Activated T-cell treated with anti-CD3 and anti-CD28 coated beads, Interleukin-2, amount 50 U/mL, for 24 hours (primary cell): ENCODE results near the gene MTHFS.

ENCODE experiments used
- DNase-seq: peaks from one replicate; pipeline ENCODE4 v3.0.0-alpha.2; 2020
- H3K27ac Mint-ChIP-seq: 2 replicates; pipeline ENCODE4 v1.8.0; 2020; ENCODE audit warnings: mild to moderate bottlenecking, mixed read lengths
- H3K27me3 Mint-ChIP-seq: 2 replicates; pipeline ENCODE4 v1.8.0; 2020; ENCODE audit warnings: mixed read lengths
- H3K36me3 Mint-ChIP-seq: 2 replicates; pipeline ENCODE4 v1.8.0; 2020; ENCODE audit warnings: low read depth, mixed read lengths
- H3K4me1 Mint-ChIP-seq: 2 replicates; pipeline ENCODE4 v1.8.0; 2020; ENCODE audit warnings: low read depth, mixed read lengths
- H3K4me3 Mint-ChIP-seq: 2 replicates; pipeline ENCODE4 v1.8.0; 2020; ENCODE audit warnings: mild to moderate bottlenecking, moderate library complexity, mixed read lengths
- H3K9me3 Mint-ChIP-seq: 2 replicates; pipeline ENCODE4 v1.8.0; 2020; ENCODE audit warnings: mixed read lengths

Gene MTHFS

DNA sequence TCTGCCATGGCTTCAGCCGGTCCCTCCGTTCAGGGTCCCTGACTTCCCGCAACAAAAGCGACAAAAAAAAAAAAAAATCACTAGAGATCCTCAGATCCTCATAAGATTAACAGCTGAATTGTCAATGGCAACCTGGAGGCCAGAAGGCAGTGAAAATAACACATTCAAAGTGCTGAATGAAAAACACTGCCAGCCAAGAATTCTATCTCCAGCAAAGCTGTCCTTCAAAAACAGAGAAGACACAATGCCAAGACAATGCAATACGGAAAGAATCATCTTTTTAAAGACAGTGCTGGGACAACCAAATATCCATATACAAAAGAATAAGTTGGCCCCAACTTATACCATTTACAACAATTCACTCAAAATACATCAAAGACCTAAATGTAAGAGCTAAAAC lies 21.6 kb downstream of the MTHFS start:
- peaks cover 93% of the 10 kb centered on the region for H3K36me3 Mint-ChIP-seq

GRCh38 chr15:79874242-79874641 lies 22.6 kb downstream of the MTHFS start:
- no peak for DNase-seq
- peaks cover 24% of the 10 kb centered on the region for H3K4me1 Mint-ChIP-seq
- H3K4me3 Mint-ChIP-seq = no peak overlapping the region
- peaks cover 92% of the 10 kb centered on the region for H3K36me3 Mint-ChIP-seq
- H3K27me3 Mint-ChIP-seq = no peaks in the 10 kb centered on the region
- peaks cover 29% of the 10 kb centered on the region for H3K9me3 Mint-ChIP-seq
- H3K27ac Mint-ChIP-seq = no peak overlapping the region

More for the DNA sequence above, 21.6 kb downstream of the MTHFS start:
- H3K4me1 Mint-ChIP-seq = peaks cover 24% of the 10 kb centered on the region
- peaks cover 36% of the 10 kb centered on the region for H3K9me3 Mint-ChIP-seq
- no peak overlapping the region for H3K27ac Mint-ChIP-seq
- H3K27me3 Mint-ChIP-seq = no peaks in the 10 kb centered on the region
- no peak overlapping the region for H3K4me3 Mint-ChIP-seq
- DNase-seq = no peak

GRCh38 chr15:79872358-79873017 lies 24.3 kb downstream of the MTHFS start:
- H3K36me3 Mint-ChIP-seq = peaks cover 91% of the 10 kb centered on the region
- H3K27me3 Mint-ChIP-seq = no peaks in the 10 kb centered on the region
- H3K4me1 Mint-ChIP-seq = peaks cover 34% of the 10 kb centered on the region
- H3K27ac Mint-ChIP-seq = peak overlapping the region; percentile 55
- DNase-seq = no peak
- H3K4me3 Mint-ChIP-seq = no peak overlapping the region
- peaks cover 21% of the 10 kb centered on the region for H3K9me3 Mint-ChIP-seq

- Mint-ChIP-seq H3K27ac (no peak overlapping the region), H3K4me3 (no peak overlapping the region), H3K36me3 (peaks cover 86% of the 10 kb centered on the region), H3K27me3 (no peaks in the 10 kb centered on the region), H3K9me3 (no peaks in the 10 kb centered on the region), H3K4me1 (peaks cover 42% of the 10 kb centered on the region)
- no peak for DNase-seq
Observed at GRCh38 chr15:79868554-79868953, 28.3 kb downstream of the MTHFS start.

GRCh38 chr15:79863886-79864285 lies 32.9 kb downstream of the MTHFS start:
- Mint-ChIP-seq H3K9me3 (no peaks in the 10 kb centered on the region), H3K4me3 (no peak overlapping the region), H3K27me3 (no peaks in the 10 kb centered on the region), H3K36me3 (peaks cover 76% of the 10 kb centered on the region), H3K4me1 (peaks cover 43% of the 10 kb centered on the region), H3K27ac (no peak overlapping the region)
- DNase-seq = no peak

DNA sequence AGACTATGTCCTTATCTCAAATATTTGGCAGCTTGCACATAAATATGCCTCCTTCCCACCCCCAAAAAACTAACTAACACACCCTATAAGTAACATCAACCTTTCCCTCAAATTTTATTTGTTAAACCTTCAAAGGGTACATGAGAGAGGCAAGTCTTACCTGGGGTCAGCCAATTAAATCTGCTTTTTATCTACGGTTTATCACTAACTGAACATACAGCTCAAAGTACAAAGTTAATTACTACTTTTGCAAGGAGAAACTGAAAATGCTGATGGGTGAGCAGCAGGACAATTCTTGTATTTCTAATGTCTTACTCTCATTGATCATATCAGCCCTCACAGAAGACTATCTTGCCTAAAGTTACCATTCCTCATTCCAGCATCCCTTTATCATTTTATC lies 34.6 kb downstream of the MTHFS start:
- Mint-ChIP-seq H3K36me3 (peaks cover 63% of the 10 kb centered on the region), H3K4me1 (peaks cover 38% of the 10 kb centered on the region), H3K9me3 (no peaks in the 10 kb centered on the region), H3K4me3 (no peak overlapping the region), H3K27ac (no peak overlapping the region), H3K27me3 (no peaks in the 10 kb centered on the region)
- DNase-seq = no peak

- no peak overlapping the region for H3K4me3 Mint-ChIP-seq
- H3K4me1 Mint-ChIP-seq = peaks cover 36% of the 10 kb centered on the region
- H3K27me3 Mint-ChIP-seq = no peaks in the 10 kb centered on the region
- no peak overlapping the region for H3K27ac Mint-ChIP-seq
- peaks cover 56% of the 10 kb centered on the region for H3K36me3 Mint-ChIP-seq
- no peaks in the 10 kb centered on the region for H3K9me3 Mint-ChIP-seq
- DNase-seq = no peak
Observed at GRCh38 chr15:79860661-79861060, 36.2 kb downstream of the MTHFS start.

DNA sequence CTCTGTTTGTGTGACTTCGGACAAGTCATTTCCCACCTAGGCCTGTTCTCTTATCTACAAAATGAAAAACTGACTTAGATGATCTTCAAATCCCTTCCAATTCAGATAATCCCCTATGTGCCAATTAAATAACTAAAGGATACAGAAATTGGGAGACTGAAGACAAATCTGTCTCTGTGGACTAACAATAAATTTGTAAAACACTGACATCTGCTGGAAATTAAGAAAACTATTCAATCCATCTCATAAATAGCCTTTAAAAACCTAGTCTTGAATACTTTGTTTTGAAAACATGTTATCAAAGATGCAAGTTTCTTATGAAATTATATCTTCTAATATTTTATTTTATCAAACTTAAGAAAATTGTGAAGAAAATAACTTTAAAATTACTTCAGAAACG lies 38.3 kb downstream of the MTHFS start:
- H3K9me3 Mint-ChIP-seq = no peaks in the 10 kb centered on the region
- peaks cover 45% of the 10 kb centered on the region for H3K36me3 Mint-ChIP-seq
- no peak overlapping the region for H3K4me3 Mint-ChIP-seq
- H3K27ac Mint-ChIP-seq = no peak overlapping the region
- no peaks in the 10 kb centered on the region for H3K27me3 Mint-ChIP-seq
- no peak for DNase-seq
- H3K4me1 Mint-ChIP-seq = peaks cover 36% of the 10 kb centered on the region

GRCh38 chr15:79853492-79854328 lies 43.1 kb downstream of the MTHFS start:
- H3K4me3 Mint-ChIP-seq = no peak overlapping the region
- no peaks in the 10 kb centered on the region for H3K27me3 Mint-ChIP-seq
- H3K27ac Mint-ChIP-seq = no peak overlapping the region
- peaks cover 47% of the 10 kb centered on the region for H3K36me3 Mint-ChIP-seq
- H3K4me1 Mint-ChIP-seq = peaks cover 23% of the 10 kb centered on the region
- no peaks in the 10 kb centered on the region for H3K9me3 Mint-ChIP-seq
- DNase-seq = peak; percentile 73

GRCh38 chr15:79849789-79850188 lies 47.0 kb downstream of the MTHFS start:
- Mint-ChIP-seq H3K36me3 (peaks cover 67% of the 10 kb centered on the region), H3K27me3 (no peaks in the 10 kb centered on the region), H3K27ac (no peak overlapping the region), H3K4me3 (no peak overlapping the region), H3K4me1 (peaks cover 20% of the 10 kb centered on the region), H3K9me3 (no peaks in the 10 kb centered on the region)
- DNase-seq = no peak

DNA sequence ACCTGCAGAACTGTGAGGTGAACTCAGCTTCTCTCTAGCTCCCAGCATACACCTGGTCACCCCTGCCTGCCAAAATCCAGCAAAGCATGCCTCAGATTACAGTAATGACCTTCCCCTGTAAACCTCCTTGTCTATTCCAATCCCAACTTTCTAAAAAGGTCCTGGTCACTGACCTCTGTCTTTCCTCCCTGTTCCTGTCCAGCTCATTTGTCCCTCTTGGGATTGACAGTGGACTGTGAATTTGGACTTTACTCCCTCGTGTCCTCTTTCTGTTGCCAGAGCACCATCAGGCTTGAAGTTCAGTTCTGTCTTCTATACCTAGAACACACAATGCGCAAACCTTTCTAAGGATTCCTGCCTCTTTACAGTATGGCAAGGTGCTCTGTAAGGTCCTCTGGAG lies 50.3 kb downstream of the MTHFS start:
- H3K4me1 Mint-ChIP-seq = peaks cover 14% of the 10 kb centered on the region
- H3K9me3 Mint-ChIP-seq = no peaks in the 10 kb centered on the region
- no peak for DNase-seq
- no peak overlapping the region for H3K4me3 Mint-ChIP-seq
- H3K36me3 Mint-ChIP-seq = peaks cover 77% of the 10 kb centered on the region
- H3K27ac Mint-ChIP-seq = peak overlapping the region; percentile 23
- no peaks in the 10 kb centered on the region for H3K27me3 Mint-ChIP-seq

DNA sequence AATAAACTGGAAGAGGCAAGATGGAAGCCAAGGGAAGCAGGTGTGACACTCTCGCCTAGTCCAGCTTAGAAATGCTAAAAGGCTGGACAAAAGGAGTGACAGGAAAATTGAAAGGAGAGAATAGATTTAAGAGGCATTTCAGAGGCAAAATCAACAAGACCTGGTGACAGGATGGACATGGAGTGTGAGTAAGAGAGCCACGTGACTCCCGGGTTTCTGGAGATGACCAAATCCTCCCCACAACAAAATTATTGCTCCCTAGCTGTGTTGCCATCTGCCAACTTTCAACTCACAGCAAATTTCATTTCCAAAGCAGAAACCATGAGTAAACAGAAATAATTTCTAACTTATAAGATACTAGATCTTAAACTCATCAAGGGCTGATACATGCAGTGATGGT lies 52.6 kb downstream of the MTHFS start:
- Mint-ChIP-seq H3K27me3 (no peaks in the 10 kb centered on the region), H3K4me1 (peaks cover 12% of the 10 kb centered on the region), H3K9me3 (no peaks in the 10 kb centered on the region), H3K27ac (peak overlapping the region; percentile 42), H3K4me3 (no peak overlapping the region), H3K36me3 (peaks cover 77% of the 10 kb centered on the region)
- no peak for DNase-seq

- Mint-ChIP-seq H3K36me3 (peaks cover 75% of the 10 kb centered on the region), H3K9me3 (no peaks in the 10 kb centered on the region), H3K4me1 (peaks cover 5% of the 10 kb centered on the region), H3K4me3 (no peak overlapping the region), H3K27me3 (no peaks in the 10 kb centered on the region), H3K27ac (no peak overlapping the region)
- no peak for DNase-seq
Observed at GRCh38 chr15:79837846-79838245, 59.0 kb downstream of the MTHFS start.

- H3K4me1 Mint-ChIP-seq = peaks cover 8% of the 10 kb centered on the region
- no peak overlapping the region for H3K27ac Mint-ChIP-seq
- H3K4me3 Mint-ChIP-seq = no peak overlapping the region
- H3K9me3 Mint-ChIP-seq = no peaks in the 10 kb centered on the region
- no peak for DNase-seq
- no peaks in the 10 kb centered on the region for H3K27me3 Mint-ChIP-seq
- peaks cover 62% of the 10 kb centered on the region for H3K36me3 Mint-ChIP-seq
Observed at GRCh38 chr15:79834495-79834894, 62.3 kb downstream of the MTHFS start.
